Testis (tissue), 2 donors: ENCODE measurements around the gene ELN.

Experiments
- POLR2A ChIP-seq: fragments of 450-650 bp; IDR thresholded peaks from one replicate; pipeline ENCODE4 v1.6.1; 2017; ENCODE audit warnings: antibody characterized with exemption, mild to moderate bottlenecking, moderate library complexity
- TF ChIP-seq, protein P1 (sequence below), 3 experiments: fragments of 450-650 bp in 2 of 3; fragments of 200-600 bp in 1 of 3; sonication (generic) in 1 of 3; IDR thresholded peaks; one replicate each; pipeline ENCODE4 v1.5.1; 2016 to 2019; ENCODE audit warnings: antibody characterized with exemption in 3 of 3, mild to moderate bottlenecking in 2 of 3, moderate library complexity in 1 of 3

DNA sequence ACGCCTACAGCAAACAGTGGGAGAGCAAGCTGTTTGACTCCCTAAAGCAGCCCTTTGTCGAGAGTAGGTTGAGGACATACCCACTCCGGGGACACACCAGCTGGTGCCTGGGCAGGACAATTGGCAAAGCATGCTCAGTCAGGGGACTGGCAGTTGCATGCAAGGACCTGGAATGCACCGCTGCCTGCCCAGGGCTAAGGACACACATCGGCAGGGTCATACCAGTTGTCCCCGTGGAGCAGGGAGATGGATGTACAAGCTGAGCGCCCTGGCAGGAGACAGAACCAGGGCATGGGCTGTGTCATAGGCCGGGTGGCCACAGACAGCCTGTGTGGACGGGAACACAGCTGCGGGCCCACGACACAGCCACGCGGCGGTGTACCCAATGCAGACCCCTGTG, 18.3 kb upstream of the ELN start:
- TF ChIP-seq, protein P1, sequence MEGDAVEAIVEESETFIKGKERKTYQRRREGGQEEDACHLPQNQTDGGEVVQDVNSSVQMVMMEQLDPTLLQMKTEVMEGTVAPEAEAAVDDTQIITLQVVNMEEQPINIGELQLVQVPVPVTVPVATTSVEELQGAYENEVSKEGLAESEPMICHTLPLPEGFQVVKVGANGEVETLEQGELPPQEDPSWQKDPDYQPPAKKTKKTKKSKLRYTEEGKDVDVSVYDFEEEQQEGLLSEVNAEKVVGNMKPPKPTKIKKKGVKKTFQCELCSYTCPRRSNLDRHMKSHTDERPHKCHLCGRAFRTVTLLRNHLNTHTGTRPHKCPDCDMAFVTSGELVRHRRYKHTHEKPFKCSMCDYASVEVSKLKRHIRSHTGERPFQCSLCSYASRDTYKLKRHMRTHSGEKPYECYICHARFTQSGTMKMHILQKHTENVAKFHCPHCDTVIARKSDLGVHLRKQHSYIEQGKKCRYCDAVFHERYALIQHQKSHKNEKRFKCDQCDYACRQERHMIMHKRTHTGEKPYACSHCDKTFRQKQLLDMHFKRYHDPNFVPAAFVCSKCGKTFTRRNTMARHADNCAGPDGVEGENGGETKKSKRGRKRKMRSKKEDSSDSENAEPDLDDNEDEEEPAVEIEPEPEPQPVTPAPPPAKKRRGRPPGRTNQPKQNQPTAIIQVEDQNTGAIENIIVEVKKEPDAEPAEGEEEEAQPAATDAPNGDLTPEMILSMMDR (IDR thresholded peaks at IDR 0.05) = no peak
- no peak for TF ChIP-seq POLR2A
